IPS DF 6.9 (cell line): Measurements from ENCODE around the gene ZNF668.
"Not testable (repeated sequence)": the region's sequence is repeated elsewhere in the genome, so short reads cannot be mapped to it uniquely, and the experiment has no call there.

Experiments used
- DNase-seq: peaks from one replicate; pipeline ENCODE4 v3.0.0-alpha.2; 2013; ENCODE audit warnings: low read depth, low spot score
- H3K27ac ChIP-seq: one replicate; pipeline ENCODE4 v1.5.1; 2013; ENCODE audit warnings: low read length, control low read depth
- H3K27me3 ChIP-seq: 2 replicates; pipeline ENCODE4 v1.6.1; 2013; ENCODE audit warnings: mild to moderate bottlenecking, low read length; ENCODE audit not compliant: control insufficient read depth, insufficient read depth
- H3K36me3 ChIP-seq: 2 replicates; pipeline ENCODE4 v1.6.1; 2013; ENCODE audit warnings: low read length; ENCODE audit not compliant: control insufficient read depth, insufficient read depth
- H3K4me1 ChIP-seq: 2 replicates; pipeline ENCODE4 v1.6.1; 2013; ENCODE audit warnings: low read length; ENCODE audit not compliant: control insufficient read depth, insufficient read depth
- H3K4me3 ChIP-seq: 2 replicates; pipeline ENCODE4 v1.5.1; 2013; ENCODE audit warnings: mild to moderate bottlenecking, low read length
- H3K9me3 ChIP-seq: 2 replicates; pipeline ENCODE4 v1.6.1; 2013; ENCODE audit warnings: low read length, inconsistent platforms; ENCODE audit not compliant: control insufficient read depth, insufficient read depth
- WGBS: extraction: QIAGEN DNeasy Blood & Tissue Kit; methylation state at CpG from one replicate; pipeline ENCODE4 v1.1.7; 2013; ENCODE audit warnings: mixed read lengths, missing lambda C conversion rate; ENCODE audit not compliant: insufficient read length, insufficient coverage; 5-methylcytosine and 5-hydroxymethylcytosine counted together

ZNF668 gene

GRCh38 chr16:31029272-31029671 is 44.8 kb downstream of the ZNF668 start:
- Histone ChIP-seq H3K27ac (no peak overlapping the region), H3K4me1 (peaks cover under 1% of the 10 kb centered on the region; the same call in 1 of the 2 replicates), H3K36me3 (no peaks in the 10 kb centered on the region), H3K9me3 (no peaks in the 10 kb centered on the region), H3K27me3 (no peaks in the 10 kb centered on the region), H3K4me3 (no peak overlapping the region)
- DNase-seq = no peak
- 100% methylated on average over 1 of the region's 5 CpGs for WGBS

- H3K27ac ChIP-seq = no peak overlapping the region
- H3K27me3 ChIP-seq = no peaks in the 10 kb centered on the region
- H3K4me1 ChIP-seq = no peaks in the 10 kb centered on the region
- no CpG with 5 or more reads among the region's 5 CpGs for WGBS
- H3K4me3 ChIP-seq = no peak overlapping the region
- H3K9me3 ChIP-seq = no peaks in the 10 kb centered on the region
- H3K36me3 ChIP-seq = no peaks in the 10 kb centered on the region
- DNase-seq = no peak
These were observed 48.7 kb downstream of the ZNF668 start for GRCh38 chr16:31025339-31025738.

- no peaks in the 10 kb centered on the region for H3K4me1 ChIP-seq
- WGBS = no CpG with 5 or more reads among the region's 6 CpGs
- H3K4me3 ChIP-seq = no peak overlapping the region
- H3K27me3 ChIP-seq = no peaks in the 10 kb centered on the region
- no peaks in the 10 kb centered on the region for H3K9me3 ChIP-seq
- H3K27ac ChIP-seq = no peak overlapping the region
- no peaks in the 10 kb centered on the region for H3K36me3 ChIP-seq
- no peak for DNase-seq
These were observed 50.3 kb downstream of the ZNF668 start for GRCh38 chr16:31023627-31024226.

- WGBS = no CpG with 5 or more reads among the region's 4 CpGs
- Histone ChIP-seq H3K9me3 (no peaks in the 10 kb centered on the region), H3K4me3 (no peak overlapping the region), H3K36me3 (no peaks in the 10 kb centered on the region), H3K4me1 (no peaks in the 10 kb centered on the region), H3K27ac (no peak overlapping the region), H3K27me3 (no peaks in the 10 kb centered on the region)
- DNase-seq = no peak
These were observed 50.8 kb downstream of the ZNF668 start for GRCh38 chr16:31023252-31023602.

GRCh38 chr16:31022544-31023251 is 51.3 kb downstream of the ZNF668 start:
- Histone ChIP-seq H3K4me3 (no peak overlapping the region), H3K36me3 (no peaks in the 10 kb centered on the region), H3K27me3 (no peaks in the 10 kb centered on the region), H3K4me1 (no peaks in the 10 kb centered on the region), H3K9me3 (no peaks in the 10 kb centered on the region), H3K27ac (no peak overlapping the region)
- DNase-seq = no peak
- WGBS = no CpG with 5 or more reads among the region's 12 CpGs

GRCh38 chr16:31020536-31020935 is 53.5 kb downstream of the ZNF668 start:
- Histone ChIP-seq H3K4me1 (no peaks in the 10 kb centered on the region), H3K4me3 (no peak overlapping the region), H3K27ac (no peak overlapping the region), H3K36me3 (no peaks in the 10 kb centered on the region), H3K9me3 (no peaks in the 10 kb centered on the region), H3K27me3 (no peaks in the 10 kb centered on the region)
- no CpG with 5 or more reads among the region's 3 CpGs for whole genome bisulfite sequencing
- no peak for DNase-seq

GRCh38 chr16:31017756-31018155 is 56.3 kb downstream of the ZNF668 start:
- H3K36me3 ChIP-seq, H3K27me3 ChIP-seq, H3K4me1 ChIP-seq, H3K27ac ChIP-seq, H3K4me3 ChIP-seq, DNase-seq, H3K9me3 ChIP-seq: not testable (repeated sequence)
- no CpG with 5 or more reads among the region's 10 CpGs for WGBS

GRCh38 chr16:31016018-31016417 is 58.0 kb downstream of the ZNF668 start:
- Histone ChIP-seq H3K36me3 (no peaks in the 10 kb centered on the region), H3K4me3 (no peak overlapping the region), H3K4me1 (no peaks in the 10 kb centered on the region), H3K9me3 (no peaks in the 10 kb centered on the region), H3K27me3 (no peaks in the 10 kb centered on the region), H3K27ac (no peak overlapping the region)
- WGBS = no CpG with 5 or more reads among the region's 6 CpGs
- DNase-seq = no peak

- not testable (repeated sequence) for H3K4me3 ChIP-seq, H3K36me3 ChIP-seq, DNase-seq, H3K9me3 ChIP-seq, H3K27ac ChIP-seq, H3K4me1 ChIP-seq, H3K27me3 ChIP-seq
These were observed 60.7 kb downstream of the ZNF668 start for GRCh38 chr16:31013292-31013691.

GRCh38 chr16:31011815-31012214 is 62.2 kb downstream of the ZNF668 start:
- not testable (repeated sequence) for H3K36me3 ChIP-seq, H3K9me3 ChIP-seq, H3K27ac ChIP-seq, H3K4me1 ChIP-seq, H3K4me3 ChIP-seq, H3K27me3 ChIP-seq, DNase-seq
- WGBS = no CpG with 5 or more reads among the region's 7 CpGs
